ENCODE data around the gene DDX49. TPM values are rescaled to one million over a fixed set of nuclear protein-coding genes. Genes with fewer than 3 reads are reported as not detected.

Gene DDX49
- total RNA-seq, 1 experiment from 2014 or later = 47.9 TPM

DNA sequence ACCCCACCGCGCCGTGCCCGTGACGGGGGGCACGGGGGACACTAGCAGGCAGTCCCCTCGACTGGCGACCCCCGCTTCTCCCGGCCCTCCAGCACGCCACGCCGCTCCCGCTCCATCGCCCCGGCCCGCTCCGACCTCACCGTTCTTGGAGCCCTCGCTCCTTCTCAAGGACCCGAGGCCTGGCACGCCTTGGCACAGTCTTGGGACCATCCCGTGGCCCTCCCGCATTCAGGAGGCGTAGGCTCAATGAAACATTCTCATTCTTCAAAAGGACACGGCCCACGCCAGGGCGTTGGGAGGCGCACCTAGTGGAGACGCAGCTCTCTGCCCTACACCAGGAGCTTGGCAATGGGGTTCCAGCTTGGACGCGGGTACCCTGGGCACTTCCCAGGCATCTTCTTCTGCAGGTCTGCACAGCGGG is 23.1 kb upstream of the DDX49 start:
- TF ChIP-seq, protein P1, sequence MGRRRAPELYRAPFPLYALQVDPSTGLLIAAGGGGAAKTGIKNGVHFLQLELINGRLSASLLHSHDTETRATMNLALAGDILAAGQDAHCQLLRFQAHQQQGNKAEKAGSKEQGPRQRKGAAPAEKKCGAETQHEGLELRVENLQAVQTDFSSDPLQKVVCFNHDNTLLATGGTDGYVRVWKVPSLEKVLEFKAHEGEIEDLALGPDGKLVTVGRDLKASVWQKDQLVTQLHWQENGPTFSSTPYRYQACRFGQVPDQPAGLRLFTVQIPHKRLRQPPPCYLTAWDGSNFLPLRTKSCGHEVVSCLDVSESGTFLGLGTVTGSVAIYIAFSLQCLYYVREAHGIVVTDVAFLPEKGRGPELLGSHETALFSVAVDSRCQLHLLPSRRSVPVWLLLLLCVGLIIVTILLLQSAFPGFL (CRISPR knock-in tag; IDR thresholded peaks at IDR 0.05; ENCODE audit: borderline replicate concordance) = no peak
- TF ChIP-seq MYBL2 (CRISPR knock-in tag; IDR thresholded peaks at IDR 0.05) (no peak), HMGA2 (CRISPR knock-in tag; IDR thresholded peaks at IDR 0.05) (no peak), ZNF317 (CRISPR knock-in tag; IDR thresholded peaks at IDR 0.05; ENCODE audit: borderline replicate concordance, low read depth) (no peak), MXD4 (CRISPR knock-in tag; IDR thresholded peaks at IDR 0.05; ENCODE audit: borderline replicate concordance) (no peak), ZNF396 (CRISPR knock-in tag; IDR thresholded peaks at IDR 0.05; ENCODE audit: borderline replicate concordance) (no peak)
- TF ChIP-seq, protein P2, sequence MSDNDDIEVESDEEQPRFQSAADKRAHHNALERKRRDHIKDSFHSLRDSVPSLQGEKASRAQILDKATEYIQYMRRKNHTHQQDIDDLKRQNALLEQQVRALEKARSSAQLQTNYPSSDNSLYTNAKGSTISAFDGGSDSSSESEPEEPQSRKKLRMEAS (CRISPR knock-in tag; IDR thresholded peaks at IDR 0.05) = no peak
- peak; percentile 25 for DNase-seq (ENCODE audit: low spot score)

DNA sequence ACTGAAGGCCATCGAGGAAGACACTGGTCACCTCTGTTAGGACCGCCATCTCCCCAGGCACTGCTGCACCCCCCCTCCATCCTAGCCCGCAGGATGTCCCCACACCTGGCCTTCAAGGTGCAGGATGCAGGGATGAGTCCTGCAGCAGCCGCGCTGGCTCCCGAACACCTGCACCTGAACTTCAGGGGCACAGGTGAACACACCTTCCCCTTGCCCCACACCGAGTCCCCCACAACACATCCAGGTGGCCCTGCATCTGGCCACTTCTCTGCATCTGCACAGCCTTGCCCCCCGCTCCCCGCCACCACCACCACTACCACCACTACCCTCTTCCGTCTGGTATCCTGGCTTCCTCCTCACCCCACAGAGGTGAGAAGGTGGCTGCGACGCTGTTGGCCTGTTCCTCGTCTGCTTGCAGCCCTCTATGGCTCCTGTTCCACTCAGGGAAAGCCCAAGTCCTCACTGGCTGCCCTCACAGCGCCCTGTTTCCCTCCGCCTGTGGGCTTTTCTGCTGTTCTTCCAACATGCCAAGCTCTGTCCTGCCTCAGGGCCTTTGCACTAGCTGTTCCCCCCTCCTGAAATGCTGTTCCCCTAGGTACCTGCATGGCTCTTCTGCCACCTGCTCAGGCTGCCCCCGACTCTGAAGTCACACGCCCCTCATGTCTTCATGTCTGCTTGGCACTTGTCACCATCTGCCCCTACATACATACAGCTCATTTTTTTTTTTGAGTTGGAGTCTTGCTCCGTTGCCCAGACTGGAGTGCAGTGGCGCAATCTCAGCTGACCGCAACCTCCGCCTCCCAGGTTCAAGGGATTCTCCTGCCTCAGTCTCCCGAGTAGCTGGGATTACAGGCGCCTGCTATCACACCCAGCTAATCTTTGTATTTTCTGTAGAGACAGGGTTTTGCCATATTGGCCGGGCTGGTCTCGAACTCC is 22.2 kb upstream of the DDX49 start:
- POLR2A ChIA-PET = no interaction called here
- peaks cover 16% of the 10 kb centered on the region for H3K27me3 Mint-ChIP-seq (ENCODE audit: low read depth)
- no peak for TF ChIP-seq SOX15 (CRISPR knock-in tag; IDR thresholded peaks at IDR 0.05)
- peak; percentile 66 for TF ChIP-seq GTF2I (CRISPR knock-in tag; conservative IDR thresholded peaks at IDR 0.05)
- TF ChIP-seq ZNF121 (CRISPR knock-in tag; IDR thresholded peaks at IDR 0.05) = 0 out of 2 replicates have a peak, but pooled peaks have one; percentile 31
- TF ChIP-seq FOXJ3 (CRISPR knock-in tag; IDR thresholded peaks at IDR 0.05; ENCODE audit: borderline replicate concordance) = no peak
- ATAC-seq (no peak), DNase-seq (ENCODE audit: low spot score) (no peak)
- no peaks in the 10 kb centered on the region for H3K4me1 Mint-ChIP-seq
- CTCF ChIA-PET = interaction anchor here (0.6 to 3.5 kb wide), 4 partner anchors 22 to 101 kb away, joined by 3 to 35 read pairs (median 4); partner anchors contain the start of genes COPE and DDX49
- H3K27ac Mint-ChIP-seq = no peak overlapping the region
- no peaks in the 10 kb centered on the region for H3K9me3 Mint-ChIP-seq
- H3K4me3 Mint-ChIP-seq = peak overlapping the region; percentile 80
- peaks cover 5% of the 10 kb centered on the region; the same call in 1 of the 2 replicates for H3K36me3 Mint-ChIP-seq

More for the DNA sequence above, 23.1 kb upstream of the DDX49 start:
- H3K27me3 Mint-ChIP-seq (ENCODE audit: low read depth) = peaks cover 16% of the 10 kb centered on the region
- no peaks in the 10 kb centered on the region for H3K9me3 Mint-ChIP-seq
- peak overlapping the region; percentile 80 for H3K4me3 Mint-ChIP-seq
- ChIA-PET POLR2A (interaction anchor here (0.6 to 1.3 kb wide), 3 partner anchors 22 to 574 kb away, joined by 3 read pairs; partner anchors contain the start of genes COPE and LSM4), CTCF (interaction anchor here (0.7 to 3.5 kb wide), 6 partner anchors 20 to 110 kb away, joined by 3 to 35 read pairs (median 3); partner anchors contain the start of genes COPE, DDX49 and UPF1)
- H3K27ac Mint-ChIP-seq = no peak overlapping the region
- no peaks in the 10 kb centered on the region for H3K4me1 Mint-ChIP-seq
- no peak; the same call in 1 of the 2 replicates for ATAC-seq
- peaks cover 2% of the 10 kb centered on the region; the same call in 1 of the 2 replicates for H3K36me3 Mint-ChIP-seq

DNA sequence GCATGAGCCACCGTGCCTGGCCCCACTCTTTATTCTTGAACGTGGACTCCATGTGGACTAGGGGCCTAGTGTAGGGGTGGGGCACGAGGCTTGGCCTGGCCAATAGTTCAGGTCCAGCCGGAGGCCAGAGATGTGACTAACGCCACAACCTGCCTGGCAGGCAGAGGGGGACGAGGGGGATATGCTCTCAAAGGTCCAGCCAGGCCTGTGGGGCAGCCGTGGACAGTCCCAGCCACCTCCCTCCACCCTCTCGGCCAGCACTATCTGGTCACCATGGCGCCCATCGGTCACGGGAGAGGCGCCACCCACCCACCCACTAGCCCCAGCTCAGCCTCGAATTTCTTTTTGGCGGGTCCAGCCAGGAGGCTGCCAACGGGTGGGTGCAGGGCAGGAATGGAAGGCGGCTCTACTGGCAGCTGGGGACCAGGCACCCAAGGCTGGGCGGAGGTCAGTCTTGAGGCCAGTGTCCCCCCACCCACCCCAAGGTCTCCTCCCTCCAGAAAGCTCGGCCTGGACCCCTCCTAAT is 21.4 kb upstream of the DDX49 start:
- POLR2A ChIA-PET = interaction anchor here (0.6 kb wide), 1 partner anchor 89 kb away, joined by 4 read pairs; no protein-coding TSS in a partner anchor
- H3K4me3 Mint-ChIP-seq = peak overlapping the region; percentile 80; the same call in 1 of the 2 replicates
- no peak for DNase-seq (ENCODE audit: low spot score)
- H3K4me1 Mint-ChIP-seq = no peaks in the 10 kb centered on the region
- ATAC-seq = no peak
- peaks cover 16% of the 10 kb centered on the region for H3K27me3 Mint-ChIP-seq (ENCODE audit: low read depth)
- no peaks in the 10 kb centered on the region for H3K9me3 Mint-ChIP-seq
- H3K36me3 Mint-ChIP-seq = peaks cover 5% of the 10 kb centered on the region; the same call in 1 of the 2 replicates
- no peak overlapping the region for H3K27ac Mint-ChIP-seq
- CTCF ChIA-PET = interaction anchor here (0.6 to 1.5 kb wide), 2 partner anchors 89 to 98 kb away, joined by 3 read pairs; no protein-coding TSS in a partner anchor
- TF ChIP-seq JUN (CRISPR knock-in tag; IDR thresholded peaks at IDR 0.05) (no peak), NR3C1 (CRISPR knock-in tag; conservative IDR thresholded peaks at IDR 0.05; ENCODE audit: low read depth) (no peak), ZNF396 (CRISPR knock-in tag; IDR thresholded peaks at IDR 0.05; ENCODE audit: borderline replicate concordance) (no peak), FOXJ3 (CRISPR knock-in tag; IDR thresholded peaks at IDR 0.05; ENCODE audit: borderline replicate concordance) (no peak), SMAD4 (CRISPR knock-in tag; IDR thresholded peaks at IDR 0.05) (no peak), TEAD4 (CRISPR knock-in tag; IDR thresholded peaks at IDR 0.05) (no peak)
- TF ChIP-seq, protein P3, sequence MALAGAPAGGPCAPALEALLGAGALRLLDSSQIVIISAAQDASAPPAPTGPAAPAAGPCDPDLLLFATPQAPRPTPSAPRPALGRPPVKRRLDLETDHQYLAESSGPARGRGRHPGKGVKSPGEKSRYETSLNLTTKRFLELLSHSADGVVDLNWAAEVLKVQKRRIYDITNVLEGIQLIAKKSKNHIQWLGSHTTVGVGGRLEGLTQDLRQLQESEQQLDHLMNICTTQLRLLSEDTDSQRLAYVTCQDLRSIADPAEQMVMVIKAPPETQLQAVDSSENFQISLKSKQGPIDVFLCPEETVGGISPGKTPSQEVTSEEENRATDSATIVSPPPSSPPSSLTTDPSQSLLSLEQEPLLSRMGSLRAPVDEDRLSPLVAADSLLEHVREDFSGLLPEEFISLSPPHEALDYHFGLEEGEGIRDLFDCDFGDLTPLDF (CRISPR knock-in tag; IDR thresholded peaks at IDR 0.05) = no peak
- TF ChIP-seq, protein P4, sequence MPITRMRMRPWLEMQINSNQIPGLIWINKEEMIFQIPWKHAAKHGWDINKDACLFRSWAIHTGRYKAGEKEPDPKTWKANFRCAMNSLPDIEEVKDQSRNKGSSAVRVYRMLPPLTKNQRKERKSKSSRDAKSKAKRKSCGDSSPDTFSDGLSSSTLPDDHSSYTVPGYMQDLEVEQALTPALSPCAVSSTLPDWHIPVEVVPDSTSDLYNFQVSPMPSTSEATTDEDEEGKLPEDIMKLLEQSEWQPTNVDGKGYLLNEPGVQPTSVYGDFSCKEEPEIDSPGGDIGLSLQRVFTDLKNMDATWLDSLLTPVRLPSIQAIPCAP (CRISPR knock-in tag; IDR thresholded peaks at IDR 0.05) = no peak
- TF ChIP-seq, protein P5, sequence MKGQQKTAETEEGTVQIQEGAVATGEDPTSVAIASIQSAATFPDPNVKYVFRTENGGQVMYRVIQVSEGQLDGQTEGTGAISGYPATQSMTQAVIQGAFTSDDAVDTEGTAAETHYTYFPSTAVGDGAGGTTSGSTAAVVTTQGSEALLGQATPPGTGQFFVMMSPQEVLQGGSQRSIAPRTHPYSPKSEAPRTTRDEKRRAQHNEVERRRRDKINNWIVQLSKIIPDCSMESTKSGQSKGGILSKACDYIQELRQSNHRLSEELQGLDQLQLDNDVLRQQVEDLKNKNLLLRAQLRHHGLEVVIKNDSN (CRISPR knock-in tag; IDR thresholded peaks at IDR 0.05) = no peak
- TF ChIP-seq, protein P6, sequence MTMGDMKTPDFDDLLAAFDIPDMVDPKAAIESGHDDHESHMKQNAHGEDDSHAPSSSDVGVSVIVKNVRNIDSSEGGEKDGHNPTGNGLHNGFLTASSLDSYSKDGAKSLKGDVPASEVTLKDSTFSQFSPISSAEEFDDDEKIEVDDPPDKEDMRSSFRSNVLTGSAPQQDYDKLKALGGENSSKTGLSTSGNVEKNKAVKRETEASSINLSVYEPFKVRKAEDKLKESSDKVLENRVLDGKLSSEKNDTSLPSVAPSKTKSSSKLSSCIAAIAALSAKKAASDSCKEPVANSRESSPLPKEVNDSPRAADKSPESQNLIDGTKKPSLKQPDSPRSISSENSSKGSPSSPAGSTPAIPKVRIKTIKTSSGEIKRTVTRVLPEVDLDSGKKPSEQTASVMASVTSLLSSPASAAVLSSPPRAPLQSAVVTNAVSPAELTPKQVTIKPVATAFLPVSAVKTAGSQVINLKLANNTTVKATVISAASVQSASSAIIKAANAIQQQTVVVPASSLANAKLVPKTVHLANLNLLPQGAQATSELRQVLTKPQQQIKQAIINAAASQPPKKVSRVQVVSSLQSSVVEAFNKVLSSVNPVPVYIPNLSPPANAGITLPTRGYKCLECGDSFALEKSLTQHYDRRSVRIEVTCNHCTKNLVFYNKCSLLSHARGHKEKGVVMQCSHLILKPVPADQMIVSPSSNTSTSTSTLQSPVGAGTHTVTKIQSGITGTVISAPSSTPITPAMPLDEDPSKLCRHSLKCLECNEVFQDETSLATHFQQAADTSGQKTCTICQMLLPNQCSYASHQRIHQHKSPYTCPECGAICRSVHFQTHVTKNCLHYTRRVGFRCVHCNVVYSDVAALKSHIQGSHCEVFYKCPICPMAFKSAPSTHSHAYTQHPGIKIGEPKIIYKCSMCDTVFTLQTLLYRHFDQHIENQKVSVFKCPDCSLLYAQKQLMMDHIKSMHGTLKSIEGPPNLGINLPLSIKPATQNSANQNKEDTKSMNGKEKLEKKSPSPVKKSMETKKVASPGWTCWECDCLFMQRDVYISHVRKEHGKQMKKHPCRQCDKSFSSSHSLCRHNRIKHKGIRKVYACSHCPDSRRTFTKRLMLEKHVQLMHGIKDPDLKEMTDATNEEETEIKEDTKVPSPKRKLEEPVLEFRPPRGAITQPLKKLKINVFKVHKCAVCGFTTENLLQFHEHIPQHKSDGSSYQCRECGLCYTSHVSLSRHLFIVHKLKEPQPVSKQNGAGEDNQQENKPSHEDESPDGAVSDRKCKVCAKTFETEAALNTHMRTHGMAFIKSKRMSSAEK (CRISPR knock-in tag; IDR thresholded peaks at IDR 0.05; ENCODE audit: borderline replicate concordance) = no peak

Measured in WTC11 (cell line).